ENCODE results near the gene FBXL7. TPM values are rescaled to one million over a fixed set of nuclear protein-coding genes. Genes with fewer than 3 reads are reported as not detected.

FBXL7 gene
- total and polyA plus RNA-seq, 9 of the 15 experiments (the other 6 are each of a cell fraction or from before 2014, with no cell fraction given) = 0.04 to 0.08 TPM; not detected in 7

DNA sequence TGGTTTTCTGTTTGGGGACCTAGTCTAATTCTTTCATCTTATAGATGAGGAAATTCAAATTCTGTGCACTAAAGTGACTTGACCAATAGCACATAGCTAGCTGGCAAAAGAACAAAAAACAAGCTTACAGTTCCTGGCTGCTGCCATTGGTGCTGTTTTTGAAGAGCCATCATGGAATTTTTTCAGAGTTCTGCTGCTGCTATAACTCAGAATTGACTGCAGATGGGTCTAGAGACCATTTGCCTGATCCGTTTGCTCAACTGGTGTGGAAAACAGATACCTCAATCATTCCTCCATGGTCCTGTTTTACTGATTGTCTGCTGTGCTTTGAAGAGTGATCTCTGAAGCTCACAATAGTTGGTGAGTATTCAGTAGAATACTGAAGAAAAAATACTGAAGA lies 15.2 kb downstream of the FBXL7 start:
- ChIA-PET POLR2A (interaction anchor here (0.6 kb wide), 1 partner anchor 39 kb away, joined by 3 read pairs; no protein-coding TSS in a partner anchor), CTCF (ENCODE audit: low intra/inter-chr PET ratio) (no interaction called here)
- no peak for TF ChIP-seq PTTG1 (tag; IDR thresholded peaks at IDR 0.05; ENCODE audit: low read depth)
- TF ChIP-seq HDGF (IDR thresholded peaks at IDR 0.05) = no peak
- TF ChIP-seq TEAD1 (CRISPR knock-in tag; IDR thresholded peaks at IDR 0.05) = no peak
- no peak for TF ChIP-seq GABPB1 (CRISPR knock-in tag; IDR thresholded peaks at IDR 0.05)
- no peak for TF ChIP-seq NONO (IDR thresholded peaks at IDR 0.05; ENCODE audit: low read depth in 2 of 2, low read length in 1 of 2)
- TF ChIP-seq ZNF586 (CRISPR knock-in tag; conservative IDR thresholded peaks at IDR 0.05) = no peak
- no peak for TF ChIP-seq THRAP3 (IDR thresholded peaks at IDR 0.05; ENCODE audit: borderline replicate concordance)
- no peak for TF ChIP-seq ZNF280A (IDR thresholded peaks at IDR 0.05; ENCODE audit: low read depth, partially characterized antibody)
- TF ChIP-seq HLTF (IDR thresholded peaks at IDR 0.05) = no peak
- no peak for TF ChIP-seq RCOR1 (IDR thresholded peaks at IDR 0.05; ENCODE audit: borderline replicate concordance in 1 of 2, low read depth in 2 of 2, low read length in 2 of 2)
- no peak for FAIRE-seq
- Histone ChIP-seq H3K27me3 (ENCODE audit: control insufficient read depth in 2 of 2, insufficient read depth in 2 of 2, low read length in 2 of 2) (no peaks in the 10 kb centered on the region), H3K36me3 (ENCODE audit: control insufficient read depth, insufficient read depth, low read length) (no peaks in the 10 kb centered on the region), H3K79me2 (ENCODE audit: control insufficient read depth, insufficient read depth, low read length) (no peaks in the 10 kb centered on the region), H3K9me1 (ENCODE audit: control insufficient read depth, insufficient read depth, low read length) (no peaks in the 10 kb centered on the region), H3K4me3 (no peak overlapping the region), H3K27ac (ENCODE audit: extremely low read depth, low read depth, low read length) (no peak overlapping the region), H3K4me2 (ENCODE audit: insufficient read depth, low read length) (no peak overlapping the region), H2AFZ (ENCODE audit: low read depth, low read length) (no peak overlapping the region), H3K9me3 (replicated peaks; ENCODE audit: control insufficient read depth, insufficient read depth, low read depth, low read length) (no peaks in the 10 kb centered on the region), H3K9ac (ENCODE audit: insufficient read depth in 1 of 2, low read depth in 2 of 2, low read length in 2 of 2) (no peak overlapping the region), H4K20me1 (replicated peaks; ENCODE audit: control insufficient read depth, insufficient read depth, low read length) (no peaks in the 10 kb centered on the region), H3K4me1 (replicated peaks in 1 of 2; ENCODE audit: control insufficient read depth in 2 of 2, insufficient read depth in 2 of 2, low read length in 2 of 2) (no peaks in the 10 kb centered on the region)
- ATAC-seq = no peak
- no peak for DNase-seq (ENCODE audit: extremely low read depth in 1 of 4, low spot score in 3 of 4)
- 0% methylated on average over 1 of the region's 1 CpG for WGBS (ENCODE audit: insufficient coverage, low coverage, missing lambda C conversion rate)
- intact Hi-C loops (cut with micrococcal nuclease) = no loop called here
- no TSS peak for BruUV-seq (replicated peaks)
- in situ Hi-C loops (cut with MboI) = no loop called here

All from K562 (cell line).